Activated CD4-positive, alpha-beta T cell treated with anti-CD3 and anti-CD28 coated beads for 24 hours (primary cell): ENCODE data around the gene EHHADH.
"Not testable (repeated sequence)": the region's sequence is repeated elsewhere in the genome, so short reads cannot be mapped to it uniquely, and the experiment has no call there.

ENCODE experiments used
- DNase-seq, 2 donors: peaks; one replicate each; pipeline ENCODE4 v3.0.0-alpha.2; 2020; ENCODE audit warnings: low read depth in 2 of 2

The EHHADH gene

GRCh38 chr3:185253645-185254410 lies at the start of gene EHHADH:
EHHADH (minus strand) TSS chr3:185254049; CDS start chr3:185254022, 27 bp downstream.
- DNase-seq = peak; percentile 21 to 39

- not testable (repeated sequence) for DNase-seq
These were observed 46.1 kb upstream of the EHHADH start for GRCh38 chr3:185299918-185300426.

GRCh38 chr3:185297867-185298266 lies 44.0 kb upstream of the EHHADH start:
- no peak for DNase-seq

GRCh38 chr3:185292238-185292637 lies 38.4 kb upstream of the EHHADH start:
- no peak for DNase-seq

- DNase-seq = no peak
These were observed 36.4 kb upstream of the EHHADH start for GRCh38 chr3:185290266-185290665.

- no peak for DNase-seq
These were observed 29.6 kb upstream of the EHHADH start for GRCh38 chr3:185283374-185283935.

DNA sequence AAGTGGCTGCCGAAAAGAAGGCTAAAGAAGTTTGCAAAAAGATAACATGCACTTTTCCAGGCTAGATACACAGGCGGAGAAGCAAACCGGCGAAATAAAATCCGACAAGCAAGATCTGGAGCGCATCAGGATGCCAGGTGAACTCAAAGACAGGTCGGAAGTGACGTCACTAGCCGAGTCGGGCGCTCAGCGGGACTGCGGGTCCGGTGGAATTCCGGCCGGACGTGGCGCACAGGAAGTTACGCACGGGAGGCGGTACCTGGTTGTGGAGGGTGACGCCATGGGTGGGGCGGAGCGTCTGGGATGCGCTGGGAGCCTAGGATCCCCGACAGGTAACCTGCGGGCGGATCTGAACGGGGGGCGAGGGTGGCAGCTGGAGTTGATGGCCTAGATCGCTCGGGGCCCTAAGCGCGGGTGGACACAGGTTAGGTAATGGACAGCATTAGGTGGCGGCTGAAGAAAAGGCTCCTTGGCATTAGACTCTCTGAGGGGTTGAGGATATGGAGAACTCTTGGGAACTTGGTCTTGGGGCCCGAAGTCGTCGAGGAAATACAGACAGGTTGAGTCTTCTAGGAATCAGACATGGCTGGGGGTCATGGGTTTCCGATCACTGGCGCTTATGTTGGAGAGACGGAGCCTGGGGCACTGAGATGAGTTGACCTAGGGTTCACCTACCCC lies 29.0 kb upstream of the EHHADH start:
- peak; percentile 88 to 93 for DNase-seq

DNA sequence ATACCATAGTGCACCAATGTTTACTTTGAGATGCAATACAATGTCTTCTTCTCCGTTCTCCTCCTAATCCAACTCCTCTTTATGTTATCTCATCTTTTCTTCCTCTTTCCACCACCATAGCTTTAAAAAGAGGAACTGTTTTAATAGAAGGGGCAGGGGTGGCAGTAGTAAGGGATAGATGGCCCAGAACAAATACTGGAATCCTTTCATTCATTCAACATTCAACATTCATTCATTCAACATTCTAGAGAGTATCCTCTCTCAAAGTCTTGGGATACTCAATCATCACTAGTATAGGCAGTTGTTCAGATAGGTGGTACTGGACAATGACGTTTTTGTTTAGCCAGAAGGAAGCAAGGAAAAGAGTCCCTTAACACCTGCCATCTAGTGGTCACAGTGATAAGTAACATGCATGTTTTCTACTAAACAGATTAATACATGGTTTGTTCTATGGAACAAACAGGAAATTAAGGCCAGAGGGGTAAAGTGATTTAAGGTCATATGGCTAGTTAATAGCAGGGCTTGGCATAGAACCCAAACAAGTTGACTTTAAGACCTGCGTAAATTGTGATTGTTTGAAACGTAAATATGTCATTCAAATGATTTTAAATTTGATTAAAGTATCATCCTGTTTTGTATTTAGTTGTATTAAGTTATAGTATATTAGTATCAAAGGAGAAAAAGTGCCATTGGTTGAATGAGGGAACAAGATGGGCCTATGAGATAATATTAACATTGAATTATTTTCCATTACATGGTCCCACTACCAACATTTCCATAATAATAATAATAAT lies 26.9 kb upstream of the EHHADH start:
- no peak for DNase-seq

GRCh38 chr3:185279587-185280138 lies 25.8 kb upstream of the EHHADH start:
- no peak for DNase-seq

GRCh38 chr3:185276415-185276814 lies 22.6 kb upstream of the EHHADH start:
- no peak for DNase-seq

DNA sequence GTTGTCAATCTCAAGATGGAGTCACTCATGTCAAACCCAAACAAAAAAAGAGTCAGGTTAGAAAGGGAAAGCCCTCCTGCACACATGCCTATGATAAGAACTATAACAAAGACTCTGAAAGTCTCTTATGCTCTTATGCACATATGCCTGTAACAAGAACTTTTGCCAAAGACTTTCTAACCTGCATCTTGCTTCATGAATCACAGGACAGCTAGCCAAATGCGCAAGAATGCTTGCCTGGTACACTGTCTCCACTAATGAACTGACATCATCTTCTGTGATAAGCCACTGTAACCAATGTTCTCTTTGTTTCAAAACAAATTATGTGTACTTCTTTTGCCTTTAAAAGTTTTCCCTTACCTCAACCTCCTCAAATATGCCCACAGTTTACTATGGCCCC lies 18.2 kb upstream of the EHHADH start:
- DNase-seq = no peak

DNA sequence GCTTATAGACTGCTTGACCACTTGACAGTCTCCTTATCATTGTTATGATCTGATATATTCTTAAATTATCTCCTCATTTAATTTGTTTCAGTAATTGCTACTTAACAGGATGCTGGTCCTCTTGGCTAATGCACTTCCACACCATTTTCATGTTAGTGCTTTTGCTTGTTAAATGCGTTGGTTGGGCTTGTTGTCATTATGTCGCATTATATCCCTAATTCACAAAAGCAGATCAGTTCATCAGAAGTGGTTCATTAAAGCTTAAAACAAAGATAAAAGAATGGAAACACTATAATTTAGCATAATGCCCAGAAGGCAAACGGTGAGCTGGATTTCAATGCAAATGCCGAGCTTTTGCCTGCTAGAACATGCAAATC lies 17.1 kb upstream of the EHHADH start:
- no peak for DNase-seq

DNA sequence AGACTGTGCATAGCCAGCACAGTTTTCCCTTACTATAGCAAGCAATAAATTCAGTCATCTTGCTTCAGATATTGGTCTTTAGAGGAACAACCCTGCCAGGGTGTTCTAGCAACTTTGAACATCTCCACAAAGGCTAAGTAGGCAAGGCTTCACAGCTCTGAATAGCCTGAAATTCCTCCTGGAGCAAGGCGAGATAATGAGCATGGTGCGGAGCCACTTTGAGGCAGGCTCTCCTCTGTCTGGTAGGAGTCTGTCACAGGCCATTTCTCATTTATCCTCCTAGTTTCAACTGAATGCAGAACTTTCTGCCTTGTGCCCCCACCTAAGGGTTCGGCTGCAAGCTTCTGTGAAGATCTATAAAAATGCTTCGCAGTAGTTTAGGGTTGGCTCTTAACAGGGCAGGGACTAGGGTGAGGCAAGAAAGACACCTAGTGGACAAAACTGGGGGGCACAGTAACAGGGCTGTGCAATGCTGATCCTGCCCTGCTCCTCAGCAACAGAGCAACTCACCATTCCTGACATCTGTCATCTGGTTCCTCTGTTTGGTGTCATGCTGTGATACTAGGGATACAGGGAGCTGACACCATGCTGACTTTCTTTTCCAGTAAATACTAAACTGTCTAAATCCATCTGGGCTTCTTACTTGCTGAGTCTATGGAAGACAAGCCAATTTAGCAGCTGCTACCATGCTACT lies 16.6 kb upstream of the EHHADH start:
- no peak for DNase-seq

DNA sequence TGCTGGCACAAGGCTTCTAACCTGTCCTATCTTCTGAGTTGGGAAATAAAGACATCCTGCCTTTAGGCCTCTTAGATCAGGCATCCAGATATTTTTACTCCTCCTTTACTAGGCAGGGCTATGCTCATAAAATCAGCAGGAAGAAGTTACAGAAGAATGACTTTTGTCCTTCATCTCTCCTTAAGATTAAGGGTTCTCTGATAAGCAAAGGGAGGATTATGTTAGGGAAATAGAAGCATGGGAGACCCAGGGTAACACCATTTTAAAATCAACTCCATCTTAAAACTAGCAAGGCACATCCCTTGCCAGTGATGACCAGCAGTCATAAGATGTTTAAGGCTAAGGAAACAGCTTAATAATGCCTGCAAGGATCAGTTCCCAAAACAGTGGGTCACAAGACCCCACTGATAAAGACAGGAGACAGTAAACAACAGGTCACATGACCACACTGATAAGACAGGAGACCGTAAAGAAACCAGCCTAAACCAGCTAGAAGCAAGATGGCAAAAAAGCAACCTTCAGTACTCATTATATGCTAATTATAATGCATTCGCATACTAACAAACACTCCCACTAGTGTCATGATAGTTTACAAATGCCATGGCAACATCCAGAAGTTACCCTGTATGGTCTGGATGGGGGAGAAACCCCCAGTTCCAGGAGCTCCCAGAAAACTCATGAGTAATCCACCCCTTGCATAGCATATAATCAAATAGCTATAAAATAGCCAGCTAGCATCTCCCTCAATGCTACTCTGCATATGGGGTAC lies 14.5 kb upstream of the EHHADH start:
- no peak for DNase-seq

GRCh38 chr3:185267193-185267592 lies 13.3 kb upstream of the EHHADH start:
- no peak for DNase-seq

DNA sequence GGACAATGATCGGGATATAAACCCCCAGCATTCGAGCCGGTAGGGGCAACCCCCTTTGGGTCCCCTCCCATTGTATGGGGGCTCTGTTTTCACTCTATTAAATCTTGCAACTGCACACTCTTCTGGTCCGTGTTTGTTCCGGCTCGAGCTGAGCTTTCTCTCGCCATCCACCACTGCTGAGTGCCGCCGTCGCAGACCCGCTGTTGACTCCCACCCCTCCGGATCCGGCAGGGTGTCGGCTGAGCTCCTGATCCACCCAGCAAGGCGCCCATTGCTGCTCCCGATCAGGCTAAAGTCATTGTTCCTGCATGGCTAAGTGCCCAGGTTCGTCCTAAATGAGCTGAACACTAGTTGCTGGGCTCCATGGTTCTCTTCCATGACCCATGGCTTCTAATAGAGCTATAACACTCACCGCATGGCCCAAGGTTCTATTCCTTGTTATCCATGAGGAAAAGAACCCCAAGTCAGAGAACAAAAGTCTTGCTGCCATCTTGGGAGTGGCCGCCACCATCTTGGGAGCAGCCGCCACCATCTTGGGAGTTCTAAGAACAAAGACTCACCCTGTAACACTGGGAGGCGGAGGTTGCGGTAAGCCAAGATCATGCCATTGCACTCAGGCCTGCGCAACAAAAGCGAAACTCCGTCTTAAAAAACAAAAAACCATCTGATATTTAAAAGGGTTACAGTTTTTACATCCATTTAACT lies 11.2 kb upstream of the EHHADH start:
- DNase-seq = no peak

GRCh38 chr3:185263423-185263822 lies 9.6 kb upstream of the EHHADH start:
- no peak for DNase-seq

DNA sequence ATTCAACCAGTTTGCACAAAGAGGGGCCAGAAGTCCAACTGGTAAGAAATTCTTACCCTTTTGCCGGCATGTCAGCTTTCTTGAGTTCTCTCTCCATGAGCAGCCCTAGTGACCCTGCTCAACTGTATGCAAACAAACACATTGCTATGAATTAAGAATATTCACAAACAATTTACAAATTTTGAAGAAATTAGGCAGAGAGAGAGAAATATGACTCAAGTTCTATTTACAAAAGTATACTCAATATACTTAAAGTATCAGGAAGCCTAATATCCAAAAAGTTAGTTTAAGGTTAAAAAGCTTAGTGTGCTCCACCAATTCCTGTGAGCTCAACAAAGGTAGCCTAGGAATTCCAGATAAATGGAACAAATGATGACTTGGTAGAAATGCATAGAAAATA lies 3.5 kb upstream of the EHHADH start:
- no peak for DNase-seq

- DNase-seq = no peak
These were observed 950 bp upstream of the EHHADH start for GRCh38 chr3:185254799-185255198.

DNA sequence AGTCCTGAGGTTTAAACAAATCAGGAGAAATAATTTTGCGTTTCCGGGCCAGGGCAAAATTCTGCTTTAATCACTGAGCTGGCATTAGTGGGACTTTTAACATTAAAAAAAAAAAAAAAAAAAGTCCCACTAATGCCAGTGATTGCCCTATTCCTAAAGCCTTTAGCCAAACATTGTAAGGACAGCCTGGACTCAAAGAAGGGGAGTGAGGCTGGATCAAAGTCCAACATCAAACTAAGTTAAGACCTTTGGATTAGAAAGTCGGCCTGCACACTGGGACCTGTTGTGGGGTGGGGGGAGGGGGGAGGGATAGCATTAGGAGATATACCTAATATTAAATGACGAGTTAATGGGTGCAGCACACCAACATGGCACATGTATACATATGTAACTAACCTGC lies 716 bp downstream of the EHHADH start:
- DNase-seq = not testable (repeated sequence)
